CD8-positive, alpha-beta memory T cell (primary cell): ENCODE results near the gene ERFE. TPM values are rescaled to one million over a fixed set of nuclear protein-coding genes. Genes with fewer than 3 reads are reported as not detected.
A peak's percentile ranks its signal among the peaks of the same experiment; 100 is the strongest.

Experiments used
- CTCF ChIA-PET: fragments of 350-600 bp; sonication (Branson Sonifier 250); formaldehyde crosslinking; loops from one replicate; lab custom pipeline; 2021; ENCODE audit warnings: antibody characterized with exemption; lab: Charles Lee
- POLR2A ChIA-PET: fragments of 350-600 bp; sonication (Branson Sonifier 250); formaldehyde crosslinking; loops from one replicate; lab custom pipeline; 2021; ENCODE audit warnings: antibody characterized with exemption; lab: Charles Lee
- DNase-seq, 5 donors: peaks; one replicate each; pipeline versions ENCODE4 v3.0.0 to v3.0.0-alpha.2; 2020 to 2022; ENCODE audit warnings: mixed read lengths in 1 of 5
- H3K27ac ChIP-seq: one replicate; pipeline ENCODE4 v1.7.0; 2013; ENCODE audit warnings: low read depth, mild to moderate bottlenecking, low read length, moderate library complexity
- H3K27me3 ChIP-seq: 2 replicates; pipeline ENCODE4 v1.7.0; 2013; ENCODE audit warnings: low read length, mild to moderate bottlenecking; ENCODE audit not compliant: insufficient read depth, poor library complexity, severe bottlenecking
- H3K36me3 ChIP-seq: 2 replicates; pipeline ENCODE4 v1.7.0; 2013; ENCODE audit warnings: mild to moderate bottlenecking, low read length, moderate library complexity; ENCODE audit not compliant: insufficient read depth
- H3K4me1 ChIP-seq: 2 replicates; pipeline ENCODE4 v1.7.0; 2013; ENCODE audit warnings: mild to moderate bottlenecking, low read length, moderate library complexity; ENCODE audit not compliant: insufficient read depth
- H3K4me3 ChIP-seq: 2 replicates; pipeline ENCODE4 v1.7.0; 2013; ENCODE audit warnings: mild to moderate bottlenecking, low read length
- H3K9me3 ChIP-seq: 2 replicates; pipeline ENCODE4 v1.7.0; 2013; ENCODE audit warnings: mild to moderate bottlenecking, low read length
- H3K27ac Mint-ChIP-seq, 8 donors: one replicate each; pipeline ENCODE4 v1.8.0; 2020 to 2021; ENCODE audit warnings: mixed read lengths in 8 of 8, mild to moderate bottlenecking in 6 of 8, inconsistent platforms in 3 of 8, moderate library complexity in 3 of 8
- H3K27me3 Mint-ChIP-seq, 2 donors: one replicate each; pipeline ENCODE4 v1.8.0; 2020 to 2021; ENCODE audit warnings: mixed read lengths in 2 of 2, mild to moderate bottlenecking in 1 of 2, moderate library complexity in 1 of 2
- H3K36me3 Mint-ChIP-seq, 3 donors: one replicate each; pipeline ENCODE4 v1.8.0; 2020 to 2021; ENCODE audit warnings: mixed read lengths in 3 of 3, inconsistent platforms in 1 of 3, mild to moderate bottlenecking in 1 of 3
- H3K4me1 Mint-ChIP-seq, 3 donors: one replicate each; pipeline ENCODE4 v1.8.0; 2020 to 2021; ENCODE audit warnings: mixed read lengths in 3 of 3, inconsistent platforms in 1 of 3, mild to moderate bottlenecking in 1 of 3
- H3K4me3 Mint-ChIP-seq, 7 donors: one replicate each; pipeline ENCODE4 v1.8.0; 2020 to 2021; ENCODE audit warnings: mixed read lengths in 7 of 7, mild to moderate bottlenecking in 6 of 7, moderate library complexity in 4 of 7, inconsistent platforms in 2 of 7
- H3K9me3 Mint-ChIP-seq, 5 donors: one replicate each; pipeline ENCODE4 v1.8.0; 2020 to 2022; ENCODE audit warnings: mixed read lengths in 5 of 5, mild to moderate bottlenecking in 3 of 5, moderate library complexity in 2 of 5, inconsistent platforms in 1 of 5
- polyA plus RNA-seq: library from polyadenylated mRNA; unstranded; fragments of 300-500 nt; fragmentation: Illumina TruSeq; gene quantifications from one replicate; pipeline ENCODE4 v1.2.3, GENCODE V29; 2021
- total RNA-seq, 2 experiments: library from RNA; stranded (reverse); gene quantifications; one replicate each; pipeline ENCODE4 v1.2.3, GENCODE V29; 2021

ERFE gene
- total and polyA plus RNA-seq, 3 experiments from 2014 or later: 0.24 TPM; not detected in 2

GRCh38 chr2:238125127-238125885, 33.5 kb upstream of the ERFE start:
- Mint-ChIP-seq H3K4me3 (no peak overlapping the region), H3K27me3 (peaks cover 0 to 1% of the 10 kb centered on the region in 2 donors), H3K27ac (no peak overlapping the region), H3K9me3 (no peaks in the 10 kb centered on the region), H3K4me1 (no peaks in the 10 kb centered on the region), H3K36me3 (no peaks in the 10 kb centered on the region)
- Histone ChIP-seq H3K4me1 (no peaks in the 10 kb centered on the region), H3K27ac (no peak overlapping the region), H3K36me3 (no peaks in the 10 kb centered on the region), H3K4me3 (no peak overlapping the region), H3K9me3 (no peaks in the 10 kb centered on the region), H3K27me3 (no peaks in the 10 kb centered on the region)
- DNase-seq: peak in 1 of 5 donors; percentile 28
- ChIA-PET CTCF (no interaction called here), POLR2A (no interaction called here)

GRCh38 chr2:238126338-238126737, 32.4 kb upstream of the ERFE start:
- no peak for DNase-seq
- H3K27me3 Mint-ChIP-seq: peaks cover 0 to 1% of the 10 kb centered on the region in 2 donors
- no peak overlapping the region for H3K27ac Mint-ChIP-seq
- H3K27ac ChIP-seq: no peak overlapping the region
- H3K36me3 Mint-ChIP-seq: no peaks in the 10 kb centered on the region
- ChIA-PET CTCF (no interaction called here), POLR2A (no interaction called here)
- no peaks in the 10 kb centered on the region for H3K9me3 ChIP-seq
- no peaks in the 10 kb centered on the region for H3K4me1 Mint-ChIP-seq
- no peaks in the 10 kb centered on the region for H3K36me3 ChIP-seq
- H3K4me1 ChIP-seq: no peaks in the 10 kb centered on the region
- no peak overlapping the region for H3K4me3 ChIP-seq
- no peaks in the 10 kb centered on the region for H3K27me3 ChIP-seq
- H3K9me3 Mint-ChIP-seq: no peaks in the 10 kb centered on the region
- H3K4me3 Mint-ChIP-seq: no peak overlapping the region

- H3K4me1 Mint-ChIP-seq: no peaks in the 10 kb centered on the region
Measured at GRCh38 chr2:238126775-238127164, 32.0 kb upstream of the ERFE start.

GRCh38 chr2:238127165-238128060, 31.4 kb upstream of the ERFE start:
- Mint-ChIP-seq H3K4me1 (no peaks in the 10 kb centered on the region), H3K27me3 (peaks cover 0 to 1% of the 10 kb centered on the region in 2 donors), H3K27ac (no peak overlapping the region), H3K9me3 (no peaks in the 10 kb centered on the region), H3K4me3 (no peak overlapping the region), H3K36me3 (no peaks in the 10 kb centered on the region)
- ChIA-PET POLR2A (no interaction called here), CTCF (no interaction called here)
- Histone ChIP-seq H3K36me3 (no peaks in the 10 kb centered on the region), H3K27ac (no peak overlapping the region), H3K27me3 (no peaks in the 10 kb centered on the region), H3K4me3 (no peak overlapping the region), H3K4me1 (no peaks in the 10 kb centered on the region), H3K9me3 (no peaks in the 10 kb centered on the region)
- DNase-seq: peak in 1 of 5 donors; percentile 41

More at GRCh38 chr2:238126775-238127164, 32.0 kb upstream of the ERFE start:
- H3K27ac Mint-ChIP-seq: no peak overlapping the region
- H3K27me3 Mint-ChIP-seq: peaks cover 0 to 1% of the 10 kb centered on the region in 2 donors
- no peak overlapping the region for H3K4me3 Mint-ChIP-seq
- no peaks in the 10 kb centered on the region for H3K9me3 ChIP-seq
- ChIA-PET CTCF (no interaction called here), POLR2A (no interaction called here)
- H3K36me3 Mint-ChIP-seq: no peaks in the 10 kb centered on the region
- H3K27ac ChIP-seq: no peak overlapping the region
- H3K36me3 ChIP-seq: no peaks in the 10 kb centered on the region
- no peaks in the 10 kb centered on the region for H3K4me1 ChIP-seq
- no peaks in the 10 kb centered on the region for H3K27me3 ChIP-seq
- no peaks in the 10 kb centered on the region for H3K9me3 Mint-ChIP-seq
- no peak for DNase-seq
- no peak overlapping the region for H3K4me3 ChIP-seq

GRCh38 chr2:238128061-238128440, 30.7 kb upstream of the ERFE start:
- H3K4me1 Mint-ChIP-seq: no peaks in the 10 kb centered on the region
- peaks cover 0 to 1% of the 10 kb centered on the region in 2 donors for H3K27me3 Mint-ChIP-seq
- H3K9me3 Mint-ChIP-seq: no peaks in the 10 kb centered on the region
- H3K4me1 ChIP-seq: no peaks in the 10 kb centered on the region
- H3K36me3 Mint-ChIP-seq: no peaks in the 10 kb centered on the region
- H3K27me3 ChIP-seq: no peaks in the 10 kb centered on the region
- no peak overlapping the region for H3K27ac Mint-ChIP-seq
- ChIA-PET POLR2A (no interaction called here), CTCF (no interaction called here)
- H3K4me3 ChIP-seq: no peak overlapping the region
- H3K36me3 ChIP-seq: no peaks in the 10 kb centered on the region
- DNase-seq: no peak
- H3K27ac ChIP-seq: no peak overlapping the region
- H3K9me3 ChIP-seq: no peaks in the 10 kb centered on the region
- H3K4me3 Mint-ChIP-seq: no peak overlapping the region

- no peak overlapping the region for H3K4me3 ChIP-seq
- POLR2A ChIA-PET: no interaction called here
- H3K9me3 ChIP-seq: no peaks in the 10 kb centered on the region
- H3K36me3 Mint-ChIP-seq: no peaks in the 10 kb centered on the region
- H3K4me3 Mint-ChIP-seq: no peak overlapping the region
- H3K4me1 Mint-ChIP-seq: no peaks in the 10 kb centered on the region
- CTCF ChIA-PET: no interaction called here
- H3K4me1 ChIP-seq: no peaks in the 10 kb centered on the region
- H3K27ac Mint-ChIP-seq: no peak overlapping the region
- H3K27ac ChIP-seq: no peak overlapping the region
- peak in 1 of 5 donors; percentile 43 for DNase-seq
- no peaks in the 10 kb centered on the region for H3K9me3 Mint-ChIP-seq
- H3K27me3 ChIP-seq: no peaks in the 10 kb centered on the region
- peaks cover 0 to 1% of the 10 kb centered on the region in 2 donors for H3K27me3 Mint-ChIP-seq
- H3K36me3 ChIP-seq: no peaks in the 10 kb centered on the region
Measured at GRCh38 chr2:238128534-238129001, 30.2 kb upstream of the ERFE start.

- Mint-ChIP-seq H3K9me3 (no peaks in the 10 kb centered on the region), H3K4me3 (no peak overlapping the region), H3K4me1 (no peaks in the 10 kb centered on the region), H3K27ac (no peak overlapping the region), H3K27me3 (peaks cover 0 to 1% of the 10 kb centered on the region in 2 donors), H3K36me3 (no peaks in the 10 kb centered on the region)
- Histone ChIP-seq H3K27me3 (no peaks in the 10 kb centered on the region), H3K9me3 (no peaks in the 10 kb centered on the region), H3K4me1 (no peaks in the 10 kb centered on the region), H3K36me3 (no peaks in the 10 kb centered on the region), H3K27ac (no peak overlapping the region), H3K4me3 (no peak overlapping the region)
- POLR2A ChIA-PET: no interaction called here
- CTCF ChIA-PET: no interaction called here
- peak in 1 of 5 donors; percentile 30 for DNase-seq
Measured at GRCh38 chr2:238129166-238130010, 29.4 kb upstream of the ERFE start.
